VCaP (cell line): Measurements from ENCODE around the gene OR2D3.
"Not testable (repeated sequence)": the region's sequence is repeated elsewhere in the genome, so short reads cannot be mapped to it uniquely, and the experiment has no call there.

Experiments used
- H3K27ac ChIP-seq: fragments of 450-650 bp; 2 replicates; pipeline ENCODE4 v1.5.1; 2017
- CTCF ChIP-seq: fragments of 450-650 bp; conservative IDR thresholded peaks from 2 replicates; pipeline ENCODE4 v1.5.1; 2017; ENCODE audit warnings: mild to moderate bottlenecking, moderate library complexity

OR2D3 gene

GRCh38 chr11:6889835-6890234 lies 31.0 kb upstream of the OR2D3 start:
- no peak for TF ChIP-seq CTCF
- no peak overlapping the region for H3K27ac ChIP-seq

GRCh38 chr11:6892400-6892799 lies 28.4 kb upstream of the OR2D3 start, which contains the start of gene OR2D2:
TSS of gene OR2D2 (minus strand) at chr11:6892500. CDS start at chr11:6892500, 0 bp downstream.
- no peak for TF ChIP-seq CTCF
- no peak within 1 kb of the TSS for H3K27ac ChIP-seq

GRCh38 chr11:6894097-6894496 lies 26.7 kb upstream of the OR2D3 start:
- no peak overlapping the region for H3K27ac ChIP-seq
- no peak for TF ChIP-seq CTCF

DNA sequence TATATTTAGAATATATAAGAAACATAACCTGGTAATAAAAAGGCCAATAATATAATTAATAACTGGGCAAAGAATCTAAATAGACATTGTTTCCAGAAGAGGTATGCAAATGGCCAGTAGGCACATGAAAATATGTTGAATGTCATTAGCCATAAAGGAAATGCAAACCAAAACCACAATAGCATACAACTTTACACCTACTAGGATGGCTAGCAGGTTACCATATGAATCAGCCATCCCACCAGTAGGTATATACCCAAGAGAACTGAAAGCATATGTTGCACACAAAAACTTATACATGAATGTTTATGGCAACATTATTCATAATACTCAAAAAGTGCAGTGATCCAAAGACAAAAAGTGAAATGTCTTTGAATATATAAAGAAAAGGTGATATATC lies 25.8 kb upstream of the OR2D3 start:
- H3K27ac ChIP-seq, result no peak overlapping the region
- TF ChIP-seq CTCF, result no peak

DNA sequence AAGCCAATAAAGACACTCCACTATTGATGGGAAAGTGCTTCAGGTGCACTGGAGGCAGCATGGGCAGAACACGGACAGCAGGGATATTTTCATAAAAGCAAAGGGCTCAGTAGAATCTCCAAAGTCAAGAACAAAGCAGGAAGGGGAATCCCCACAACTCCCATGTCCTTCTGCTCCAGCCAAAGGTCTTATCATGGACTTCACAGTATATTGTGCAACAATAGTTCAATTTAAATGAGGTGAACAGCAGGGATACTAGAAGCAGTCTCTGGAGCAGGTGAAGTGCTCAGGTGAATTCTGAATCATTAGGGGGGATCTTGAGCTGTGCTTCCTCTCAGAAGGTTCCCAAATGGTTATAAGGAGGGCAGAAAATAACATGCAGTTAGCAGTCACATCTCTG lies 21.9 kb upstream of the OR2D3 start:
- no peak overlapping the region for H3K27ac ChIP-seq
- TF ChIP-seq CTCF, result no peak

DNA sequence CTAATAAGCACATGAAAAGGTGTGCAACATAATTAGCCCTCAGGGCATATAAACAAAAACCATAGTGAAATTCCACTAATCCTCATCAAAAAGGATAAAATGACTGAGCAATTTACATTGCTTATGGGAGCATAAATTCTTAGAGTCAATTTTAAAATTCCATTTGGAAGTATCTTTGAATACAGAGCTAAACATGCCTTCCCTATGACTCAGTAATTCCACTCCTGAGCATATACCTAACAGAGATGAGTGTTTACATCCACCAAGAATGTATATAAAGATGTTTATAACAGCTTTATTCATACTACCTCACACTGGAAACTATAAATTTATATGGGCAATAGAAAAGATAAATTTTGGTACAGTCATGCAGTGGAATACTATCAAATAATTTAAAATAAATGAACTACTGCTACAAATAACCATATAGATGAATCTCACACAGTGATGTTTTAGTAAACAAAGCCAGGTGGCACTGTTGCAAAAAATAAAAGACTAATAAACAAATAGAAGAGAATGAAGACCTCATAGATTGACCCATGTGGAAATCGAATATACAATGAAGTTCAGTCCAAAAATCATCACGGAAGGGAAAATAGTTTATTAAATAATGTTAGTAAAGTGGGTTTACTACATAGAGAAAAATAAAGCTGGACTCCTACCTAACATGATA lies 20.3 kb upstream of the OR2D3 start:
- H3K27ac ChIP-seq, result no peak overlapping the region
- no peak for TF ChIP-seq CTCF

GRCh38 chr11:6904804-6905203 lies 16.0 kb upstream of the OR2D3 start:
- H3K27ac ChIP-seq, result not testable (repeated sequence)

- H3K27ac ChIP-seq, result no peak overlapping the region
- TF ChIP-seq CTCF, result no peak
These were observed 9.4 kb upstream of the OR2D3 start for GRCh38 chr11:6911378-6911777.
